Esophagus squamous epithelium (tissue), 5 donors: ENCODE data around the gene STT3B. TPM values are rescaled to one million over a fixed set of nuclear protein-coding genes. Genes with fewer than 3 reads are reported as not detected.

Source experiments
- DNase-seq: peaks from one replicate; lab custom pipeline; 2025; lab: John Stamatoyannopoulos, UW
- H3K27ac ChIP-seq, 4 donors: fragments of 200-600 bp; sonication (generic); one replicate each; pipeline ENCODE4 v1.5.1; 2016 to 2019; ENCODE audit warnings: mild to moderate bottlenecking in 1 of 4
- H3K27me3 ChIP-seq, 4 donors: fragments of 200-600 bp; sonication (generic); 1 replicate in 3 of 4; 2 replicates in 1 of 4; pipeline versions ENCODE4 v1.5.1 to v1.6.0; 2017 to 2021; ENCODE audit warnings: antibody characterized with exemption in 1 of 4
- H3K36me3 ChIP-seq, 3 donors: fragments of 200-600 bp; sonication (generic); one replicate each; pipeline ENCODE4 v1.5.1; 2016 to 2019
- H3K4me1 ChIP-seq, 3 donors: fragments of 200-600 bp; sonication (generic); one replicate each; pipeline ENCODE4 v1.5.1; 2017 to 2019
- H3K4me3 ChIP-seq, 4 donors: fragments of 200-600 bp; sonication (generic); 1 replicate in 3 of 4; 2 replicates in 1 of 4; pipeline ENCODE4 v1.5.1; 2016 to 2019; ENCODE audit warnings: mild to moderate bottlenecking in 2 of 4, moderate library complexity in 1 of 4
- H3K9me3 ChIP-seq, 3 donors: fragments of 200-600 bp; sonication (generic); one replicate each; pipeline ENCODE4 v1.5.1; 2016 to 2019
- CTCF ChIP-seq, 6 experiments: fragments of 450-650 bp in 4 of 6; fragments of 200-600 bp in 2 of 6; sonication (generic) in 2 of 6; IDR thresholded peaks; one replicate each; pipeline ENCODE4 v1.5.1; 2016 to 2019; ENCODE audit warnings: antibody characterized with exemption in 6 of 6, mild to moderate bottlenecking in 4 of 6, moderate library complexity in 4 of 6
- POLR2A ChIP-seq, 4 donors: fragments of 450-650 bp; IDR thresholded peaks; one replicate each; pipeline ENCODE4 v1.6.1; 2017; ENCODE audit warnings: antibody characterized with exemption in 4 of 4, mild to moderate bottlenecking in 4 of 4, moderate library complexity in 3 of 4
- WGBS, 2 donors: methylation state at CpG; one replicate each; pipeline ENCODE4 v1.1.5; 2018; 5-methylcytosine and 5-hydroxymethylcytosine counted together
- intact Hi-C: fragments of 100-400 bp; cut with DNase I; formaldehyde crosslinking; loops from one replicate; pipeline ENCODE4 v1.15.0; 2022
- total RNA-seq, 4 donors: library from RNA; depleted of rRNA; stranded (reverse); fragments of >200 nt; gene quantifications; one replicate each; pipeline ENCODE4 v1.1.0, GENCODE V29; 2016
- donor health status: DM: yes; HTN: yes; CAD: no.

Gene STT3B
- total RNA-seq, 4 donors from 2014 or later = 82.1 to 123 (median 93.5) TPM

DNA sequence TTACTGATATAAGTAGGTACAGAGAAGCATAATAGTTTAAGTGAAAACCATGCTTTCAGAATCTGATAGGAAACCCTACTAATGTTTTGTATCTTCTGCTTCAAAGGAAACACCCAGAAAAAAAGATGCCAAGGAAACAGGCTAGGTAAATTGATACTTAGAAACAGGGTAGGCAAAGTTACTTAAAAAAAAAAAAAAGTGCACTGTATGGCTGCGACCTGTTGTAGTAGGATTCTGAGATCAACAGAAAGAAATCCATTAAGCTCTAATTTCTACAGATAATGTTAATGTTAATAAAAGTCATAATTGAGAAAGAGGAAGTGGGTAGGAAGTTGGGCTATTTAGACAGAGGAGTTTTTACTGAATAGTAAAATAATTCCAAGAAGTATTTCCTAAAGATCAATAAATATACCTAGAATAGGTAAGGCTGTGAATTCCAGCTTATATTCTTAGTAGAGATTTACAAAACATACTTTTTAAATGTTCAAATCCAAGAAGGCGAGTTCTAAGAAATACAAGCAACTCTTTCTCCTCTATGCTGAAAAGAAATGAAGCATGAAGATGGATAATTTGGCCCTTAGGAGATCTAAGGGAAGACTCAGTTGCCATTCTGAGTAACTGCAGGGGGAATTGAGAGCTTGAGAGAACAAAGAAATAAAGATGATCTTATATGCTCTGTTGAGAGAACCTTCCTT lies 24.1 kb upstream of the STT3B start:
- Histone ChIP-seq H3K27ac (no peak overlapping the region), H3K27me3 (no peaks in the 10 kb centered on the region), H3K4me3 (no peak overlapping the region), H3K9me3 (no peaks in the 10 kb centered on the region), H3K4me1 (no peaks in the 10 kb centered on the region), H3K36me3 (no peaks in the 10 kb centered on the region)
- no peak for TF ChIP-seq CTCF (IDR thresholded peaks at IDR 0.05)
- no peak for TF ChIP-seq POLR2A (IDR thresholded peaks at IDR 0.05)
- intact Hi-C loops = no loop called here
- 83 to 85% methylated on average over 2 of the region's 2 CpGs for WGBS, 2 donors
- DNase-seq = no peak

DNA sequence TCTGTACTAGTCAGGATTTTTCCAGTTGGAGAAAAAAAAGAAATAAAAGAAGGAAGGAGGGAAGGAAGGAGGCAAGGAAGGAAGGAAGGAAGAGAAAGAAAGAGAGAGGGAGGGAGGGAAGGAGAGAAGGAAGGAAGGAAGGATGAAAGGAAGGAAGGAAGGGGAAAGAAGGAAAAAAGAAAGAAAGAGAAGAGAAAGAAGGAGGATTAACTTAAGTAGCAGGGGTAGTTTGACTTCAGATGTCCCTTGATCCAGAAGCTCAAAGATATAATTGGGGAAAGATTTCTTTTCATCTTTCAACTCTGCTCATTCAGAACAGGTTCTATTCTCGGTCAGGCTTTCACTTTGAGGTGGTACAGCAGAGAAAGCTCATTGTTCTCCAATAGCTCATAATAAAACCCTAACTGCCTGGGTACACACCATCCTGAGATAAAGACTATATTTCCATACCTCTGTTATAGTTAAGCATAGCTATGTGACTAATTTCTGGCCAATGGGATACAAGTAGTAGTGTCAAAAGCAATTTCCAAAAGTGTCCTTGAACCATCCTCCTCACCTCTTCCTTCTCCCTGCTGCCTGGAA lies 23.5 kb upstream of the STT3B start:
- WGBS, 2 donors = 79 to 88% methylated on average over 1 of the region's 1 CpG
- Histone ChIP-seq H3K4me3 (no peak overlapping the region), H3K27ac (no peak overlapping the region), H3K9me3 (no peaks in the 10 kb centered on the region), H3K27me3 (no peaks in the 10 kb centered on the region), H3K36me3 (no peaks in the 10 kb centered on the region), H3K4me1 (no peaks in the 10 kb centered on the region)
- intact Hi-C loops = no loop called here
- TF ChIP-seq CTCF (IDR thresholded peaks at IDR 0.05) (no peak), POLR2A (IDR thresholded peaks at IDR 0.05) (no peak)
- DNase-seq = no peak

GRCh38 chr3:31514570-31514969 lies 18.2 kb upstream of the STT3B start:
- H3K4me1 ChIP-seq = no peaks in the 10 kb centered on the region
- no peaks in the 10 kb centered on the region for H3K9me3 ChIP-seq
- intact Hi-C loops = no loop called here
- no peak for TF ChIP-seq POLR2A (IDR thresholded peaks at IDR 0.05)
- TF ChIP-seq CTCF (IDR thresholded peaks at IDR 0.05) = no peak
- H3K27ac ChIP-seq = no peak overlapping the region
- DNase-seq = no peak
- 90 to 94% methylated on average over 5 of the region's 5 CpGs for WGBS, 2 donors
- H3K4me3 ChIP-seq = no peak overlapping the region
- no peaks in the 10 kb centered on the region for H3K27me3 ChIP-seq
- H3K36me3 ChIP-seq = no peaks in the 10 kb centered on the region

- intact Hi-C loops = no loop called here
- Histone ChIP-seq H3K4me3 (no peak overlapping the region), H3K9me3 (no peaks in the 10 kb centered on the region), H3K27ac (no peak overlapping the region), H3K4me1 (no peaks in the 10 kb centered on the region), H3K27me3 (no peaks in the 10 kb centered on the region), H3K36me3 (no peaks in the 10 kb centered on the region)
- WGBS, 2 donors = 88 to 100% methylated on average over 2 of the region's 2 CpGs
- TF ChIP-seq CTCF (IDR thresholded peaks at IDR 0.05) = no peak
- no peak for TF ChIP-seq POLR2A (IDR thresholded peaks at IDR 0.05)
- DNase-seq = no peak
Observed at GRCh38 chr3:31515486-31516284, 17.0 kb upstream of the STT3B start.

GRCh38 chr3:31516757-31517156 lies 16.0 kb upstream of the STT3B start:
- Histone ChIP-seq H3K4me1 (no peaks in the 10 kb centered on the region), H3K36me3 (no peaks in the 10 kb centered on the region), H3K9me3 (no peaks in the 10 kb centered on the region), H3K27ac (no peak overlapping the region), H3K4me3 (no peak overlapping the region), H3K27me3 (no peaks in the 10 kb centered on the region)
- intact Hi-C loops = no loop called here
- TF ChIP-seq CTCF (IDR thresholded peaks at IDR 0.05) = no peak
- TF ChIP-seq POLR2A (IDR thresholded peaks at IDR 0.05) = no peak
- 75 to 86% methylated on average over 3 of the region's 3 CpGs for WGBS, 2 donors
- no peak for DNase-seq
